Natural killer cell (primary cell): ENCODE measurements around the gene DOCK2. TPM values are rescaled to one million over a fixed set of nuclear protein-coding genes. Genes with fewer than 3 reads are reported as not detected.
A peak's percentile ranks its signal among the peaks of the same experiment; 100 is the strongest.

Source experiments
- ATAC-seq, 3 donors: fragments of 150-1000 bp in 2 of 3; fragments of 200-7000 bp in 1 of 3; cut with Tn5 transposase; 1 replicate in 1 of 3; 2 replicates in 2 of 3; pipeline ENCODE4 v1.10.0; 2021; ENCODE audit warnings: mild to moderate bottlenecking in 2 of 3, moderate library complexity in 2 of 3
- DNase-seq, 2 donors: peaks; one replicate each; pipeline versions ENCODE4 v3.0.0 to v3.0.0-alpha.2; 2013 to 2021; ENCODE audit warnings: mixed read lengths in 1 of 2
- H3K27ac ChIP-seq: one replicate; pipeline ENCODE4 v1.5.1; 2013; ENCODE audit warnings: mild to moderate bottlenecking, low read length
- H3K27me3 ChIP-seq: one replicate; pipeline ENCODE4 v1.6.1; 2013; ENCODE audit warnings: low read length; ENCODE audit not compliant: control insufficient read depth, insufficient read depth
- H3K36me3 ChIP-seq: one replicate; pipeline ENCODE4 v1.6.1; 2013; ENCODE audit warnings: low read length; ENCODE audit not compliant: control insufficient read depth, insufficient read depth
- H3K4me1 ChIP-seq: one replicate; pipeline ENCODE4 v1.6.1; 2013; ENCODE audit warnings: low read length; ENCODE audit not compliant: control insufficient read depth, insufficient read depth
- H3K4me3 ChIP-seq: one replicate; pipeline ENCODE4 v1.5.1; 2013; ENCODE audit warnings: low read length
- H3K9me3 ChIP-seq: one replicate; pipeline ENCODE4 v1.6.1; 2013; ENCODE audit warnings: low read length; ENCODE audit not compliant: control insufficient read depth, insufficient read depth
- H3K27ac Mint-ChIP-seq, 2 donors: one replicate each; pipeline ENCODE4 v1.8.0; 2022; ENCODE audit warnings: mild to moderate bottlenecking in 2 of 2, mixed read lengths in 2 of 2, moderate library complexity in 1 of 2
- H3K27me3 Mint-ChIP-seq, 2 donors: one replicate each; pipeline ENCODE4 v1.8.0; 2022; ENCODE audit warnings: low read depth in 2 of 2, mixed read lengths in 2 of 2
- H3K36me3 Mint-ChIP-seq: one replicate; pipeline ENCODE4 v1.8.0; 2022; ENCODE audit warnings: mixed read lengths
- H3K4me1 Mint-ChIP-seq, 2 donors: one replicate each; pipeline ENCODE4 v1.8.0; 2022; ENCODE audit warnings: mixed read lengths in 2 of 2
- H3K4me3 Mint-ChIP-seq: one replicate; pipeline ENCODE4 v1.8.0; 2022; ENCODE audit warnings: mild to moderate bottlenecking, moderate library complexity, mixed read lengths
- H3K9me3 Mint-ChIP-seq, 2 donors: one replicate each; pipeline ENCODE4 v1.8.0; 2022; ENCODE audit warnings: mixed read lengths in 2 of 2
- WGBS: methylation state at CpG from one replicate; pipeline ENCODE4 v1.1.7; 2013; ENCODE audit warnings: missing lambda C conversion rate; ENCODE audit not compliant: insufficient coverage; 5-methylcytosine and 5-hydroxymethylcytosine counted together
- intact Hi-C: fragments of 100-400 bp; cut with micrococcal nuclease; formaldehyde crosslinking; loops from one replicate; pipeline ENCODE4 v1.14.2; 2022
- total RNA-seq, 4 donors: library from RNA; stranded (reverse); fragments of 120-200 nt in 1 of 4; gene quantifications; one replicate each; pipeline versions ENCODE4 v1.2.3 to v1.2.4, GENCODE V29; 2013 to 2022
- TF ChIP-seq, protein P1 (sequence below): fragments of 200-600 bp; IDR thresholded peaks from one replicate; pipeline ENCODE4 v1.8.0; 2022; ENCODE audit warnings: antibody characterized with exemption

The DOCK2 gene
- total RNA-seq, 3 donors from 2014 or later (not counting 1 experiment from before 2014, with no cell fraction given), result 317 to 361 (median 320) TPM

DNA sequence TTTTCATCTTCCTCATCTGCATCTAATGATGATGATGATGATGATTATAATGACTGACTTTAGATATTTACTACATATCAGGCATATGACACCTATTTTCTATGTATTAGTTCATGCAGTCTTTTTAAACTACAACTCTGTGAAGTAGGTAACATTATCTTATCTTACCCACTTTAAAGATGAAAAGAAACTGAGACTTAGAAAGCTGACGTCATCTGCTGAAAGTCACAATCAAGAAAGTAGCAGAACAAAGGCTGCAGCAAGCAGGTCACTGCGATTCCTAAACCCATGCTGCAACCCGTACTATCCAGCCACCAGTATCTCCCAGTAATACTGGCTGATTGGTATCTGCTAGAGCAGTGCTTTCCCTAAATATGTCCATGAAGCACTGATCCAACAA lies 383.3 kb downstream of the DOCK2 start:
- Histone ChIP-seq H3K36me3 (peaks cover 71% of the 10 kb centered on the region), H3K27ac (no peak overlapping the region), H3K4me1 (no peaks in the 10 kb centered on the region), H3K4me3 (no peak overlapping the region), H3K9me3 (no peaks in the 10 kb centered on the region), H3K27me3 (no peaks in the 10 kb centered on the region)
- intact Hi-C loops, result no loop called here
- H3K36me3 Mint-ChIP-seq, result peaks cover 17% of the 10 kb centered on the region
- DNase-seq (no peak), ATAC-seq (no peak)
- no peaks in the 10 kb centered on the region for H3K9me3 Mint-ChIP-seq
- no peak overlapping the region for H3K4me3 Mint-ChIP-seq
- no peaks in the 10 kb centered on the region for H3K27me3 Mint-ChIP-seq
- TF ChIP-seq, protein P1, sequence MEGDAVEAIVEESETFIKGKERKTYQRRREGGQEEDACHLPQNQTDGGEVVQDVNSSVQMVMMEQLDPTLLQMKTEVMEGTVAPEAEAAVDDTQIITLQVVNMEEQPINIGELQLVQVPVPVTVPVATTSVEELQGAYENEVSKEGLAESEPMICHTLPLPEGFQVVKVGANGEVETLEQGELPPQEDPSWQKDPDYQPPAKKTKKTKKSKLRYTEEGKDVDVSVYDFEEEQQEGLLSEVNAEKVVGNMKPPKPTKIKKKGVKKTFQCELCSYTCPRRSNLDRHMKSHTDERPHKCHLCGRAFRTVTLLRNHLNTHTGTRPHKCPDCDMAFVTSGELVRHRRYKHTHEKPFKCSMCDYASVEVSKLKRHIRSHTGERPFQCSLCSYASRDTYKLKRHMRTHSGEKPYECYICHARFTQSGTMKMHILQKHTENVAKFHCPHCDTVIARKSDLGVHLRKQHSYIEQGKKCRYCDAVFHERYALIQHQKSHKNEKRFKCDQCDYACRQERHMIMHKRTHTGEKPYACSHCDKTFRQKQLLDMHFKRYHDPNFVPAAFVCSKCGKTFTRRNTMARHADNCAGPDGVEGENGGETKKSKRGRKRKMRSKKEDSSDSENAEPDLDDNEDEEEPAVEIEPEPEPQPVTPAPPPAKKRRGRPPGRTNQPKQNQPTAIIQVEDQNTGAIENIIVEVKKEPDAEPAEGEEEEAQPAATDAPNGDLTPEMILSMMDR, result no peak
- 96% methylated on average over 3 of the region's 3 CpGs for WGBS
- H3K4me1 Mint-ChIP-seq, result no peaks in the 10 kb centered on the region
- H3K27ac Mint-ChIP-seq, result peak overlapping the region in 1 of 2 donors; percentile 0

GRCh38 chr5:170021506-170021905 lies 384.4 kb downstream of the DOCK2 start:
- no peak for ATAC-seq
- Histone ChIP-seq H3K36me3 (peaks cover 76% of the 10 kb centered on the region), H3K27me3 (no peaks in the 10 kb centered on the region), H3K27ac (no peak overlapping the region), H3K9me3 (no peaks in the 10 kb centered on the region), H3K4me3 (no peak overlapping the region), H3K4me1 (no peaks in the 10 kb centered on the region)
- peaks cover 23% of the 10 kb centered on the region for H3K36me3 Mint-ChIP-seq
- H3K4me1 Mint-ChIP-seq, result no peaks in the 10 kb centered on the region
- no peaks in the 10 kb centered on the region for H3K9me3 Mint-ChIP-seq
- no peaks in the 10 kb centered on the region for H3K27me3 Mint-ChIP-seq
- intact Hi-C loops, result no loop called here
- 97% methylated on average over 8 of the region's 8 CpGs for WGBS
- H3K27ac Mint-ChIP-seq, result no peak overlapping the region
- DNase-seq, result no peak
- no peak overlapping the region for H3K4me3 Mint-ChIP-seq
- TF ChIP-seq, protein P1, result no peak

GRCh38 chr5:170025853-170026252 lies 388.8 kb downstream of the DOCK2 start:
- peaks cover 40% of the 10 kb centered on the region for H3K36me3 Mint-ChIP-seq
- intact Hi-C loops, result no loop called here
- Histone ChIP-seq H3K9me3 (no peaks in the 10 kb centered on the region), H3K4me3 (no peak overlapping the region), H3K27me3 (no peaks in the 10 kb centered on the region), H3K36me3 (peaks cover 69% of the 10 kb centered on the region), H3K27ac (no peak overlapping the region), H3K4me1 (no peaks in the 10 kb centered on the region)
- H3K27me3 Mint-ChIP-seq, result no peaks in the 10 kb centered on the region
- no peak overlapping the region for H3K4me3 Mint-ChIP-seq
- ATAC-seq, result no peak
- no peak overlapping the region for H3K27ac Mint-ChIP-seq
- H3K9me3 Mint-ChIP-seq, result no peaks in the 10 kb centered on the region
- peaks cover 0 to 5% of the 10 kb centered on the region in 2 donors for H3K4me1 Mint-ChIP-seq
- DNase-seq, result no peak
- TF ChIP-seq, protein P1, result no peak
- 97% methylated on average over 8 of the region's 8 CpGs for WGBS

GRCh38 chr5:170028124-170028523 lies 391.0 kb downstream of the DOCK2 start:
- Histone ChIP-seq H3K9me3 (no peaks in the 10 kb centered on the region), H3K27ac (no peak overlapping the region), H3K36me3 (peaks cover 58% of the 10 kb centered on the region), H3K4me3 (no peak overlapping the region), H3K4me1 (no peaks in the 10 kb centered on the region), H3K27me3 (no peaks in the 10 kb centered on the region)
- 90% methylated on average over 2 of the region's 2 CpGs for WGBS
- Mint-ChIP-seq H3K27me3 (no peaks in the 10 kb centered on the region), H3K36me3 (peaks cover 33% of the 10 kb centered on the region), H3K9me3 (no peaks in the 10 kb centered on the region), H3K4me3 (no peak overlapping the region), H3K27ac (peak overlapping the region in 1 of 2 donors; percentile 20), H3K4me1 (peaks cover 0 to 5% of the 10 kb centered on the region in 2 donors)
- DNase-seq (no peak), ATAC-seq (no peak)
- TF ChIP-seq, protein P1, result no peak
- intact Hi-C loops, result no loop called here
